Keratinocyte (primary cell): ENCODE measurements around the gene GDPD4. TPM values are rescaled to one million over a fixed set of nuclear protein-coding genes. Genes with fewer than 3 reads are reported as not detected.

Experiments used
- DNase-seq: peaks from one replicate; pipeline ENCODE4 v3.0.0-alpha.2; 2011; ENCODE audit warnings: low read depth, missing footprints, low spot score
- FAIRE-seq: peaks from 2 replicates; lab custom pipeline; 2011; peaks lifted over from hg19 to GRCh38; lab: Jason Lieb, UNC
- H2AFZ ChIP-seq: 2 replicates; pipeline ENCODE4 v1.6.0; 2012; ENCODE audit warnings: low read length, control low read depth, inconsistent platforms; ENCODE audit not compliant: control insufficient read depth
- H3K27ac ChIP-seq: 2 replicates; pipeline ENCODE4 v1.5.1; 2011; ENCODE audit warnings: low read length; ENCODE audit not compliant: control insufficient read depth, insufficient read depth
- H3K27me3 ChIP-seq: 3 replicates; pipeline ENCODE4 v1.6.0; 2011; ENCODE audit warnings: low read length; ENCODE audit not compliant: control insufficient read depth, insufficient read depth; ENCODE audit errors: extremely low read depth
- H3K36me3 ChIP-seq, 2 experiments: 2 replicates in 1 of 2; 3 replicates in 1 of 2; pipeline ENCODE4 v1.5.1; 2011; ENCODE audit warnings: low read length in 2 of 2, mild to moderate bottlenecking in 1 of 2; ENCODE audit not compliant: control insufficient read depth in 2 of 2, insufficient read depth in 2 of 2; ENCODE audit errors: extremely low read depth in 1 of 2
- H3K4me1 ChIP-seq: 3 replicates; pipeline ENCODE4 v1.5.1; 2011; ENCODE audit warnings: low read length; ENCODE audit not compliant: control insufficient read depth, insufficient read depth; ENCODE audit errors: extremely low read depth
- H3K4me2 ChIP-seq: 3 replicates; pipeline ENCODE4 v1.6.0; 2011; ENCODE audit warnings: low read depth, low read length; ENCODE audit not compliant: control insufficient read depth, insufficient read depth; ENCODE audit errors: extremely low read depth
- H3K4me3 ChIP-seq, 3 experiments: fragments of 200-600 bp in 1 of 3; sonication (generic) in 1 of 3; 2 replicates in 2 of 3; 3 replicates in 1 of 3; pipeline ENCODE4 v1.5.1; 2011 to 2016; ENCODE audit warnings: low read length in 3 of 3, mild to moderate bottlenecking in 3 of 3, control low read depth in 2 of 3, inconsistent platforms in 1 of 3, low read depth in 1 of 3, mixed read lengths in 1 of 3, mixed run types in 1 of 3, moderate library complexity in 1 of 3; ENCODE audit not compliant: control insufficient read depth in 2 of 3, insufficient read depth in 2 of 3; ENCODE audit errors: extremely low read depth in 1 of 3
- H3K79me2 ChIP-seq: 2 replicates; pipeline ENCODE4 v1.6.0; 2012; ENCODE audit warnings: low read length; ENCODE audit not compliant: control insufficient read depth, insufficient read depth
- H3K9ac ChIP-seq: 3 replicates; pipeline ENCODE4 v1.6.0; 2011; ENCODE audit warnings: low read length; ENCODE audit not compliant: control insufficient read depth, insufficient read depth; ENCODE audit errors: extremely low read depth
- H3K9me1 ChIP-seq: 3 replicates; pipeline ENCODE4 v1.6.0; 2011; ENCODE audit warnings: low read length; ENCODE audit not compliant: control insufficient read depth, insufficient read depth; ENCODE audit errors: extremely low read depth
- H3K9me3 ChIP-seq: 2 replicates; pipeline ENCODE4 v1.5.1; 2012; ENCODE audit warnings: low read depth, low read length; ENCODE audit not compliant: control insufficient read depth
- H4K20me1 ChIP-seq: 3 replicates; pipeline ENCODE4 v1.6.0; 2011; ENCODE audit warnings: low read length; ENCODE audit not compliant: control insufficient read depth, insufficient read depth; ENCODE audit errors: extremely low read depth
- EZH2 ChIP-seq: IDR thresholded peaks from one replicate; pipeline ENCODE4 v1.6.1; 2012; ENCODE audit warnings: inconsistent platforms, mild to moderate bottlenecking, low read length, moderate library complexity
- dilution Hi-C: fragments of 300-500 bp; cut with MboI; formaldehyde crosslinking; loops from one replicate; pipeline ENCODE4 v1.7.0; 2020; ENCODE audit warnings: low sequenced_read_pairs; ENCODE audit not compliant: extremely low pct_ligation_motif_present
- polyA plus RNA-seq, 5 experiments: library from polyadenylated mRNA; depleted of rRNA in 3 of 5; stranded (reverse) in 3 of 5; stranded (forward) in 1 of 5; unstranded in 1 of 5; fragments of >200 nt; gene quantifications; 1 replicate in 1 of 5; 2 replicates in 3 of 5; 3 replicates in 1 of 5; pipeline versions ENCODE4 v1.2.1 to v1.2.3, GENCODE V29; 2011 to 2012; ENCODE audit warnings: missing spikeins in 2 of 5, low read depth in 1 of 5, low replicate concordance in 1 of 5
- TF ChIP-seq, protein P1 (sequence below), 3 experiments: IDR thresholded peaks in 1 of 3; conservative IDR thresholded peaks in 1 of 3; optimal IDR thresholded peaks in 1 of 3; 2 replicates in 2 of 3; 3 replicates in 1 of 3; pipeline versions ENCODE3 to v1.5.1; 2011; ENCODE audit warnings: low read length in 3 of 3, mild to moderate bottlenecking in 3 of 3, moderate library complexity in 2 of 3, control low read depth in 1 of 3, inconsistent platforms in 1 of 3; ENCODE audit not compliant: insufficient read depth in 2 of 3; ENCODE audit errors: extremely low read depth in 1 of 3

The GDPD4 gene
- polyA plus RNA-seq, 1 donor (not counting 4 experiments of a cell fraction or from before 2014, with no cell fraction given), result not detected

DNA sequence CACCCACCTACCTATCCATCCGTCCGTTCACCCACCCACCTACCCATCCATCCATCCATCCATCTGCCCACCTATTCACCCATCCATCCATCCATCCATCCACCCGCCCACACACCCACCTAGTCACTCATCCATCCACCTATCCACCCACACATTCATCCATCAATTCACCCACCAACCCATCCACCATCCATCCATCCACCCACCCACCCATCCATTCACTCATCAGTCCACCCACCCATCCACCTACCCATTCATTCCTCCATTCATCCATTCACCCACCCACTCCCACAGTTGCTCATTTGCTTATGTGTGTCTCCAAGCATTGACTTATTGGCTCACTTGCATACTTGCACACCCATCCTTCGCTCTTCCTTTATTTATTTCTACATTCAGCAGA, 123.3 kb downstream of the GDPD4 start:
- no peaks in the 10 kb centered on the region for H4K20me1 ChIP-seq
- H3K27ac ChIP-seq, result no peak overlapping the region
- FAIRE-seq (no peak), DNase-seq (no peak)
- H3K36me3 ChIP-seq, result no peaks in the 10 kb centered on the region
- no peak overlapping the region for H2AFZ ChIP-seq
- no peaks in the 10 kb centered on the region for H3K9me3 ChIP-seq
- no peaks in the 10 kb centered on the region for H3K9me1 ChIP-seq
- H3K4me2 ChIP-seq, result no peak overlapping the region
- H3K27me3 ChIP-seq, result no peaks in the 10 kb centered on the region
- H3K4me3 ChIP-seq, result no peak overlapping the region
- H3K4me1 ChIP-seq, result no peaks in the 10 kb centered on the region
- TF ChIP-seq EZH2, result no peak
- TF ChIP-seq, protein P1, sequence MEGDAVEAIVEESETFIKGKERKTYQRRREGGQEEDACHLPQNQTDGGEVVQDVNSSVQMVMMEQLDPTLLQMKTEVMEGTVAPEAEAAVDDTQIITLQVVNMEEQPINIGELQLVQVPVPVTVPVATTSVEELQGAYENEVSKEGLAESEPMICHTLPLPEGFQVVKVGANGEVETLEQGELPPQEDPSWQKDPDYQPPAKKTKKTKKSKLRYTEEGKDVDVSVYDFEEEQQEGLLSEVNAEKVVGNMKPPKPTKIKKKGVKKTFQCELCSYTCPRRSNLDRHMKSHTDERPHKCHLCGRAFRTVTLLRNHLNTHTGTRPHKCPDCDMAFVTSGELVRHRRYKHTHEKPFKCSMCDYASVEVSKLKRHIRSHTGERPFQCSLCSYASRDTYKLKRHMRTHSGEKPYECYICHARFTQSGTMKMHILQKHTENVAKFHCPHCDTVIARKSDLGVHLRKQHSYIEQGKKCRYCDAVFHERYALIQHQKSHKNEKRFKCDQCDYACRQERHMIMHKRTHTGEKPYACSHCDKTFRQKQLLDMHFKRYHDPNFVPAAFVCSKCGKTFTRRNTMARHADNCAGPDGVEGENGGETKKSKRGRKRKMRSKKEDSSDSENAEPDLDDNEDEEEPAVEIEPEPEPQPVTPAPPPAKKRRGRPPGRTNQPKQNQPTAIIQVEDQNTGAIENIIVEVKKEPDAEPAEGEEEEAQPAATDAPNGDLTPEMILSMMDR (optimal IDR thresholded peaks at IDR 0.05 in 1 of 3, IDR thresholded peaks at IDR 0.05 in 1 of 3, conservative IDR thresholded peaks at IDR 0.05 in 1 of 3; ENCODE audit: extremely low read depth in 1 of 3, insufficient read depth in 2 of 3, low read length in 3 of 3), result no peak
- dilution Hi-C loops, result no loop called here
- no peak overlapping the region for H3K9ac ChIP-seq
- H3K79me2 ChIP-seq, result no peaks in the 10 kb centered on the region

DNA sequence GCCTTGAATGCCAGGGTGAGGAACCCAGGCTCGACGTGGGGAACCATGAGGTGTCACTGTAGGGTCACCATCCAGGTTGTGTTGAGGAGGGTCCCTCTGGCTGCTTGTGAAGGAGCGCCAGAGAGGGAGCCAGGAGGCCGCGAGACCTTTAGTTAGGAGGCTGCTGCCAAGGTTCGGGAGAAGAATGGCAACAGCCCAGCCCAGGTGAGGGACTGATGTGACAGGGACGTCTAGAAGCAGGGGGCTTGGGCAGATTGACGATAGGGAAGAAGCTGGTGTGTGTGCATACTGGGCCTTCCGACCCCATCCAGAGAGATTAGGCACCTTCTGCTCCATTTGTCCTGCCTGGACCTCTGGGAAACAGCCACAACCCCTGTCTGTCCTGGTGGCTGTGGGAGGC, 124.5 kb downstream of the GDPD4 start:
- no peaks in the 10 kb centered on the region for H4K20me1 ChIP-seq
- TF ChIP-seq EZH2, result no peak
- TF ChIP-seq, protein P1 (optimal IDR thresholded peaks at IDR 0.05 in 1 of 3, IDR thresholded peaks at IDR 0.05 in 1 of 3, conservative IDR thresholded peaks at IDR 0.05 in 1 of 3; ENCODE audit: extremely low read depth in 1 of 3, insufficient read depth in 2 of 3, low read length in 3 of 3), result no peak
- no peak overlapping the region for H3K27ac ChIP-seq
- H2AFZ ChIP-seq, result no peak overlapping the region
- H3K9ac ChIP-seq, result no peak overlapping the region
- dilution Hi-C loops, result no loop called here
- no peak overlapping the region for H3K4me2 ChIP-seq
- H3K36me3 ChIP-seq, result no peaks in the 10 kb centered on the region
- no peaks in the 10 kb centered on the region for H3K4me1 ChIP-seq
- H3K4me3 ChIP-seq, result no peak overlapping the region
- no peaks in the 10 kb centered on the region for H3K9me3 ChIP-seq
- H3K79me2 ChIP-seq, result no peaks in the 10 kb centered on the region
- no peaks in the 10 kb centered on the region for H3K9me1 ChIP-seq
- DNase-seq, result no peak
- FAIRE-seq, result no peak
- H3K27me3 ChIP-seq, result no peaks in the 10 kb centered on the region
